GM12878 (cell line): ENCODE data around the gene PELI2. TPM values are rescaled to one million over a fixed set of nuclear protein-coding genes. Genes with fewer than 3 reads are reported as not detected.

ENCODE experiments used
- ATAC-seq: fragments of 200-7000 bp; cut with Tn5 transposase; 3 replicates; pipeline ENCODE4 v1.9.1; 2020; ENCODE audit warnings: mild to moderate bottlenecking, moderate library complexity
- BruUV-seq: library from RNA; stranded (reverse); fragments of 400-500 nt; replicated peaks from 2 replicates; lab custom pipeline; 2021; lab: Mats Ljungman, UMichigan
- CTCF ChIA-PET: fragments of 300-600 bp; sonication (Branson Sonifier 250); formaldehyde crosslinking; extraction: SDS; loops from one replicate; lab custom pipeline; 2021; ENCODE audit warnings: inconsistent platforms; lab: Yijun Ruan, JAX
- POLR2A ChIA-PET: fragments of 350-600 bp; formaldehyde crosslinking; extraction: SDS; loops from one replicate; lab custom pipeline; 2021; ENCODE audit warnings: inconsistent platforms; lab: Charles Lee
- RAD21 ChIA-PET: fragments of 300-600 bp; sonication (Branson Sonifier 250); formaldehyde crosslinking; loops from one replicate; lab custom pipeline; 2023; ENCODE audit warnings: antibody characterized with exemption; ENCODE audit not compliant: unreplicated experiment; lab: Charles Lee
- SMC1A ChIA-PET: fragments of 300-600 bp; sonication (Branson Sonifier 250); formaldehyde crosslinking; loops from one replicate; lab custom pipeline; 2023; ENCODE audit not compliant: unreplicated experiment, uncharacterized antibody; lab: Charles Lee
- DNase-seq: peaks from one replicate; pipeline ENCODE4 v3.0.0-alpha.2; 2011; ENCODE audit warnings: low read depth, low spot score
- FAIRE-seq: peaks from 3 replicates; lab custom pipeline; 2011; peaks lifted over from hg19 to GRCh38; lab: Jason Lieb, UNC
- H2AFZ ChIP-seq: 2 replicates; pipeline ENCODE4 v1.6.0; 2011; ENCODE audit warnings: low read depth, low read length, control low read depth; ENCODE audit not compliant: control insufficient read depth
- H3K27ac ChIP-seq: 2 replicates; pipeline ENCODE4 v1.5.1; 2011; ENCODE audit warnings: control low read depth; ENCODE audit not compliant: control insufficient read depth, insufficient read depth
- H3K27me3 ChIP-seq, 2 experiments: replicated peaks in 1 of 2; 2 replicates each; pipeline versions ENCODE4 v1.6.0 to v1.6.1; 2011; ENCODE audit warnings: low read length in 1 of 2; ENCODE audit not compliant: control insufficient read depth in 2 of 2, insufficient read depth in 2 of 2
- H3K36me3 ChIP-seq, 2 experiments: 2 replicates each; pipeline ENCODE4 v1.5.1; 2011; ENCODE audit warnings: low read length in 1 of 2; ENCODE audit not compliant: control insufficient read depth in 2 of 2, insufficient read depth in 2 of 2
- H3K4me1 ChIP-seq: 2 replicates; pipeline ENCODE4 v1.6.1; 2011; ENCODE audit warnings: mild to moderate bottlenecking, low read length, moderate library complexity, mixed read lengths; ENCODE audit not compliant: control insufficient read depth, insufficient read depth
- H3K4me2 ChIP-seq: 2 replicates; pipeline ENCODE4 v1.6.0; 2011; ENCODE audit warnings: control low read depth; ENCODE audit not compliant: control insufficient read depth, insufficient read depth
- H3K4me3 ChIP-seq: fragments of 200-600 bp; sonication (generic); 2 replicates; pipeline ENCODE4 v1.5.1; 2016
- H3K79me2 ChIP-seq: 2 replicates; pipeline ENCODE4 v1.6.0; 2011; ENCODE audit warnings: low read length; ENCODE audit not compliant: control insufficient read depth, insufficient read depth
- H3K9ac ChIP-seq: 2 replicates; pipeline ENCODE4 v1.8.0; 2011; ENCODE audit warnings: low read length, control low read depth, mixed read lengths; ENCODE audit not compliant: control insufficient read depth, insufficient read depth
- H3K9me3 ChIP-seq: replicated peaks from 3 replicates; pipeline ENCODE4 v1.5.1; 2011; ENCODE audit warnings: mild to moderate bottlenecking, low read length; ENCODE audit not compliant: control insufficient read depth, insufficient read depth
- H4K20me1 ChIP-seq: 2 replicates; pipeline ENCODE4 v1.6.0; 2011; ENCODE audit not compliant: control insufficient read depth, insufficient read depth
- NFIC ChIP-seq: IDR thresholded peaks from 2 replicates; pipeline ENCODE4 v1.6.1; 2012; ENCODE audit warnings: low read depth, mild to moderate bottlenecking, inconsistent platforms, low read length, moderate library complexity
- NKRF ChIP-seq: fragments of 450-650 bp; conservative IDR thresholded peaks from 2 replicates; pipeline ENCODE4 v1.6.1; 2017; ENCODE audit warnings: mild to moderate bottlenecking, moderate library complexity
- NR2F1 ChIP-seq: fragments of 450-650 bp; conservative IDR thresholded peaks from 2 replicates; pipeline ENCODE4 v1.6.1; 2017; ENCODE audit warnings: mild to moderate bottlenecking
- RB1 ChIP-seq: fragments of 450-650 bp; formaldehyde crosslinking; IDR thresholded peaks from 2 replicates; pipeline ENCODE4 v1.6.1; 2017; ENCODE audit warnings: mild to moderate bottlenecking, borderline replicate concordance
- ZNF207 ChIP-seq: fragments of 450-650 bp; IDR thresholded peaks from 2 replicates; pipeline ENCODE4 v1.6.1; 2014; ENCODE audit warnings: antibody characterized with exemption, mild to moderate bottlenecking, borderline replicate concordance
- WGBS: methylation state at CpG from one replicate; pipeline ENCODE4 v1.1.6; 2016; ENCODE audit warnings: low lambda C conversion rate; ENCODE audit not compliant: insufficient replicate concordance, insufficient coverage; ENCODE audit errors: missing lambda C conversion rate; 5-methylcytosine and 5-hydroxymethylcytosine counted together
- in situ Hi-C: fragments of 300-500 bp; cut with MboI; formaldehyde crosslinking; loops from 9 replicates; pipeline ENCODE4 v1.14.3; 2018; ENCODE audit warnings: mixed read lengths
- intact Hi-C: fragments of 100-400 bp; cut with micrococcal nuclease; formaldehyde crosslinking; loops from one replicate; pipeline ENCODE4 v1.14.2; 2022; ENCODE audit not compliant: unreplicated experiment
- polyA plus RNA-seq, 11 experiments: library from polyadenylated mRNA; depleted of rRNA in 4 of 11; unstranded in 6 of 11; stranded (reverse) in 5 of 11; fragments of >200 nt; fragmentation: Nextera tagmentation in 4 of 11; fragmentation: Illumina TruSeq in 1 of 11; extraction: Ambion mirVana in 4 of 11; extraction: Trizol in 1 of 11; gene quantifications; 1 replicate in 1 of 11; 2 replicates in 10 of 11; pipeline versions ENCODE4 v1.2.1 to v1.2.3, GENCODE V29; 2011 to 2016; ENCODE audit warnings: inconsistent platforms in 2 of 11, missing spikeins in 2 of 11, low read depth in 1 of 11
- total RNA-seq, 4 experiments: library from RNA; depleted of rRNA in 3 of 4; stranded (reverse); fragments of >200 nt in 3 of 4; fragmentation: Illumina TruSeq in 1 of 4; extraction: Trizol in 1 of 4; gene quantifications; 2 replicates each; pipeline versions ENCODE4 v1.2.1 to v1.2.3, GENCODE V29; 2013 to 2021

PELI2 gene
- total and polyA plus RNA-seq, 10 of the 15 experiments (the other 5 are each of a cell fraction or from before 2014, with no cell fraction given): under 0.01 to 0.10 (median 0.01) TPM; not detected in 3

GRCh38 chr14:56129933-56130332 is 11.7 kb downstream of the PELI2 start:
- in situ Hi-C loops (no loop called here), intact Hi-C loops (no loop called here)
- no peaks in the 10 kb centered on the region for H3K36me3 ChIP-seq
- H3K4me3 ChIP-seq: no peak overlapping the region
- TF ChIP-seq NKRF: no peak
- no peak for TF ChIP-seq ZNF207
- TF ChIP-seq NR2F1: no peak
- no peak for TF ChIP-seq RB1
- no peak for TF ChIP-seq NFIC
- WGBS: 0% methylated on average over 4 of the region's 4 CpGs
- H3K79me2 ChIP-seq: no peaks in the 10 kb centered on the region
- H3K9me3 ChIP-seq: no peaks in the 10 kb centered on the region
- ChIA-PET CTCF (no interaction called here), RAD21 (no interaction called here), POLR2A (interaction anchor here (0.6 kb wide), 1 partner anchor 131 kb away, joined by 4 read pairs; no protein-coding TSS in a partner anchor), SMC1A (no interaction called here)
- no peak overlapping the region for H3K27ac ChIP-seq
- DNase-seq: no peak
- H3K4me2 ChIP-seq: no peak overlapping the region
- no peak for FAIRE-seq
- ATAC-seq: no peak
- no peak overlapping the region for H3K9ac ChIP-seq
- no peak overlapping the region for H2AFZ ChIP-seq
- H3K4me1 ChIP-seq: no peaks in the 10 kb centered on the region
- no peaks in the 10 kb centered on the region for H4K20me1 ChIP-seq
- no TSS peak for BruUV-seq
- H3K27me3 ChIP-seq: no peaks in the 10 kb centered on the region; a peak in 2 of 4 replicates
